GM23248 (cell line): ENCODE results near the gene ABCC10. TPM values are rescaled to one million over a fixed set of nuclear protein-coding genes. Genes with fewer than 3 reads are reported as not detected.
"Not testable (repeated sequence)": the region's sequence is repeated elsewhere in the genome, so short reads cannot be mapped to it uniquely, and the experiment has no call there.

Source experiments
- DNase-seq: peaks from one replicate; pipeline ENCODE4 v3.0.0-alpha.2; 2015
- H2AFZ ChIP-seq: fragments of 200-600 bp; sonication (generic); 2 replicates; pipeline ENCODE4 v1.6.1; 2016; ENCODE audit warnings: antibody characterized with exemption
- H3F3A ChIP-seq: fragments of 200-600 bp; sonication (generic); 2 replicates; pipeline ENCODE4 v1.6.1; 2016; ENCODE audit warnings: mild to moderate bottlenecking, antibody characterized with exemption, mixed run types; ENCODE audit not compliant: insufficient read depth
- H3K27ac ChIP-seq: fragments of 200-600 bp; sonication (generic); 2 replicates; pipeline ENCODE4 v1.5.1; 2016; ENCODE audit warnings: mild to moderate bottlenecking
- H3K27me3 ChIP-seq: fragments of 200-600 bp; sonication (generic); replicated peaks from 2 replicates; pipeline ENCODE4 v1.6.1; 2016; ENCODE audit warnings: mild to moderate bottlenecking; ENCODE audit not compliant: insufficient read depth
- H3K36me3 ChIP-seq: fragments of 200-600 bp; sonication (generic); 2 replicates; pipeline ENCODE4 v1.6.1; 2016; ENCODE audit warnings: low read depth, mild to moderate bottlenecking
- H3K4me1 ChIP-seq: fragments of 200-600 bp; sonication (generic); 2 replicates; pipeline ENCODE4 v1.6.1; 2016; ENCODE audit warnings: mild to moderate bottlenecking; ENCODE audit not compliant: insufficient read depth
- H3K4me2 ChIP-seq: fragments of 200-600 bp; sonication (generic); one replicate; pipeline ENCODE4 v1.6.1; 2016; ENCODE audit warnings: mild to moderate bottlenecking; ENCODE audit not compliant: unreplicated experiment
- H3K4me3 ChIP-seq: fragments of 200-600 bp; sonication (generic); 2 replicates; pipeline ENCODE4 v1.5.1; 2016; ENCODE audit warnings: mild to moderate bottlenecking
- H3K79me2 ChIP-seq: fragments of 200-600 bp; sonication (generic); 2 replicates; pipeline ENCODE4 v1.6.1; 2016; ENCODE audit warnings: mild to moderate bottlenecking; ENCODE audit not compliant: insufficient read depth
- H3K9ac ChIP-seq: fragments of 200-600 bp; sonication (generic); 2 replicates; pipeline ENCODE4 v1.6.1; 2016; ENCODE audit warnings: mild to moderate bottlenecking
- H3K9me2 ChIP-seq: fragments of 200-600 bp; sonication (generic); 2 replicates; pipeline ENCODE4 v1.6.1; 2016; ENCODE audit warnings: mixed run types, mild to moderate bottlenecking, moderate library complexity; ENCODE audit not compliant: insufficient read depth
- H3K9me3 ChIP-seq: fragments of 200-600 bp; sonication (generic); one replicate; pipeline ENCODE4 v1.6.1; 2017; ENCODE audit warnings: low read depth
- H4K20me1 ChIP-seq: fragments of 200-600 bp; sonication (generic); 2 replicates; pipeline ENCODE4 v1.6.0; 2016; ENCODE audit not compliant: insufficient read depth
- EZH2 ChIP-seq: fragments of 200-600 bp; sonication (generic); IDR thresholded peaks from 2 replicates; pipeline ENCODE4 v1.6.1; 2018; ENCODE audit warnings: antibody characterized with exemption, mild to moderate bottlenecking; ENCODE audit not compliant: insufficient read depth, poor library complexity, severe bottlenecking
- EZH2phosphoT487 ChIP-seq: fragments of 200-600 bp; sonication (generic); IDR thresholded peaks from 2 replicates; pipeline ENCODE4 v1.6.1; 2018; ENCODE audit warnings: antibody characterized with exemption, moderate library complexity, mild to moderate bottlenecking, low read depth; ENCODE audit not compliant: insufficient read depth
- WGBS, 2 experiments: methylation state at CpG; one replicate each; pipeline ENCODE4 v1.1.6; 2015 to 2017; ENCODE audit warnings: low lambda C conversion rate in 2 of 2, low coverage in 1 of 2; ENCODE audit errors: missing lambda C conversion rate in 2 of 2; 5-methylcytosine and 5-hydroxymethylcytosine counted together
- in situ Hi-C: fragments of 300-500 bp; cut with MboI; formaldehyde crosslinking; loops from 2 replicates; pipeline ENCODE4 v1.15.0; 2020
- polyA plus RNA-seq: library from polyadenylated mRNA; unstranded; fragments of >200 nt; fragmentation: Nextera tagmentation; extraction: Ambion mirVana; gene quantifications from 2 replicates; pipeline ENCODE4 v1.2.1, GENCODE V29; 2016
- total RNA-seq: library from RNA; depleted of rRNA; stranded (reverse); fragments of >200 nt; shearing (Covaris generic); gene quantifications from 2 replicates; pipeline ENCODE4 v1.2.3, GENCODE V29; 2014

The ABCC10 gene
- total and polyA plus RNA-seq, 2 experiments from 2014 or later: 20.0 to 21.3 TPM

DNA sequence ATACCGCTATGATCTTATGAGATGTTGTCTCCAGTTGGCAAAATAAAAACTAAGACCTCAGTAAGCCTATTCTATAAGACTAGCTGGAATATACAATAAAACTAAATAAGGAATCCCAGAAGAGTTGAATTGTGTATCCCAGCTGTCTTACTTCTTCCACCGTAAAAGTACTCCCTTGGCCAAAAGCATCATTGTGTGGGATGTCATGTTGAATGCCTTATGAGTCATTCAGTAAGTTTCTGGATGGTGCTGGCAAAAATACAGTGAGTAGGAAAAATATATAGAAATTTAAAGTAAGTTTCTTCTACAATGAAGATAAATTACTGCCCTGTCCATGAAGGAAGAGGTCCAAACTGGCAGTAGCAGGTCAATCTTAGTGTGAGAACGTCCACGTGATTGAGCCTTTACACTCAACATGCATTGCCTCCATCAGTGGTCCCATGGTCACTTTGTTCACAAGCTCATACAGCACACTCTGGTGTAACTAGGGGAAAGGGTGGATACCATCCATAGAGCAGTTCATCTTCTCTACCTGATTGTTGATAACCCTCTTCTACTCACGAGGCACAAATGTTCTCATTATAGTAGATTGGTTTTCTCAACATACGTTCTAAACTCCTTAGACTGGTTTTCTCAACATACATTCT, 44.2 kb upstream of the ABCC10 start:
- Histone ChIP-seq H3K9ac (no peak overlapping the region), H3K27ac (peak overlapping the region; percentile 9; the same call in 1 of the 2 replicates), H3K9me3 (no peaks in the 10 kb centered on the region), H3K9me2 (no peaks in the 10 kb centered on the region), H2AFZ (peak overlapping the region; percentile 22; the same call in 1 of the 2 replicates), H3K4me1 (peaks cover 11% of the 10 kb centered on the region), H3K79me2 (no peaks in the 10 kb centered on the region), H3K4me3 (no peak overlapping the region), H3K4me2 (peak overlapping the region; percentile 21), H3K36me3 (no peaks in the 10 kb centered on the region), H3F3A (peaks cover 16% of the 10 kb centered on the region; the same call in 1 of the 2 replicates), H4K20me1 (no peaks in the 10 kb centered on the region), H3K27me3 (no peaks in the 10 kb centered on the region)
- in situ Hi-C loops: no loop called here
- 71 to 73% methylated on average over 6 of the region's 6 CpGs for WGBS, 2 experiments
- TF ChIP-seq EZH2phosphoT487 (no peak), EZH2 (no peak)
- DNase-seq: peak; percentile 81

DNA sequence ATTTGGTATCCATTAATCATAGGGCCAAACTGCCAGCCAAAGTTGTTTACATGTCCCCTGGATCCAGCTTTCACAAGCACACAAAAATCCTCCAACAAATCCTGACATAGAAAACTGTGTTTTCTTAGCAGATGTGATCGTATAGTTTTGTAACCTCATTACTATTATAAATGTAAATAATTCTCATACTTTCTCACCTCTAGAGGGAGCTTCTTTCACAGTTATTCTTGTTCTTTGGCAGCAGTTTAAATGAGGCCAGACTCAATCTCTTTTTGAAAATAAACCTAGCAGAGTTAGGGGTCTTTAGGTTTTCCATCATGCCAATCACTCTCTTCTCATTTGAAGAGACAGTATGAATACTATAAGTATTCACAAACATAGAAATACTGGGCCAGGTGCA, 40.8 kb upstream of the ABCC10 start:
- Histone ChIP-seq H3K4me2 (no peak overlapping the region), H3K4me1 (peaks cover 11% of the 10 kb centered on the region), H3K9me2 (no peaks in the 10 kb centered on the region), H3F3A (peaks cover 16% of the 10 kb centered on the region; the same call in 1 of the 2 replicates), H3K9ac (no peak overlapping the region), H3K9me3 (no peaks in the 10 kb centered on the region), H3K27me3 (no peaks in the 10 kb centered on the region), H3K4me3 (no peak overlapping the region), H3K79me2 (no peaks in the 10 kb centered on the region), H3K36me3 (no peaks in the 10 kb centered on the region), H3K27ac (no peak overlapping the region), H2AFZ (no peak overlapping the region), H4K20me1 (no peaks in the 10 kb centered on the region)
- in situ Hi-C loops: no loop called here
- DNase-seq: no peak
- TF ChIP-seq EZH2phosphoT487 (no peak), EZH2 (no peak)
- 64 to 67% methylated on average over 1 of the region's 1 CpG for WGBS, 2 experiments

DNA sequence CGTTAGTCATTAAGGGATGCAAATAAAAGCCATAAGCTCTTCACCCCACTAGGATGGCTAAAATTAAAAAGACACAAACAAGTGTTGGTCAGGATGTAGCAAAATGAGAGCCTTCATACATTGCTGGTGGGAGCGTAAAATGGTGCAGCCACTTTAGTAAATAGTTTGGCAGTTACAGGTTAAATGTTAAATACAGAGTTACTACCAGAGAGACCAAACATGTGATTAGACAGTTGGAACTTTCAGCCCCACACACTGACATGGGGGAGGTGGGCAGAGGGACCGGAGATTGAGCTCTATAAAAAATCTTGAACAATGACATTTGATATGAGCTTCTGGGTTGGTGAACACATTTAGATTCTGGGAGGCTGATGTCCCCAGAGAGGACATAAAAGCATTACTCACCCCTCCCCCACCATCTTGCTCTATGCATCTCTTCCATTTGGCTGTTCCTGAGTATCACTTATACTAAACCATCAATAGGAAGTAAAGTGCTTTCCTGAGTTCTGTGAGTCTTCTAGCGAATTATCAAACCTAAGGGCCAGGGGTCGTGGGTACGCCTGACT, 37.5 kb upstream of the ABCC10 start:
- H3K27ac ChIP-seq: no peak overlapping the region
- H3F3A ChIP-seq: no peaks in the 10 kb centered on the region
- no peak for DNase-seq
- H3K36me3 ChIP-seq: no peaks in the 10 kb centered on the region
- TF ChIP-seq EZH2phosphoT487 (no peak), EZH2 (no peak)
- no peaks in the 10 kb centered on the region for H3K4me1 ChIP-seq
- H3K9ac ChIP-seq: no peak overlapping the region
- H3K9me2 ChIP-seq: no peaks in the 10 kb centered on the region
- H2AFZ ChIP-seq: no peak overlapping the region
- no peaks in the 10 kb centered on the region for H3K79me2 ChIP-seq
- in situ Hi-C loops: no loop called here
- no peaks in the 10 kb centered on the region for H3K27me3 ChIP-seq
- H4K20me1 ChIP-seq: no peaks in the 10 kb centered on the region
- no peak overlapping the region for H3K4me3 ChIP-seq
- WGBS, 2 experiments: 64 to 69% methylated on average over 6 of the region's 6 CpGs
- no peaks in the 10 kb centered on the region for H3K9me3 ChIP-seq
- no peak overlapping the region for H3K4me2 ChIP-seq

DNA sequence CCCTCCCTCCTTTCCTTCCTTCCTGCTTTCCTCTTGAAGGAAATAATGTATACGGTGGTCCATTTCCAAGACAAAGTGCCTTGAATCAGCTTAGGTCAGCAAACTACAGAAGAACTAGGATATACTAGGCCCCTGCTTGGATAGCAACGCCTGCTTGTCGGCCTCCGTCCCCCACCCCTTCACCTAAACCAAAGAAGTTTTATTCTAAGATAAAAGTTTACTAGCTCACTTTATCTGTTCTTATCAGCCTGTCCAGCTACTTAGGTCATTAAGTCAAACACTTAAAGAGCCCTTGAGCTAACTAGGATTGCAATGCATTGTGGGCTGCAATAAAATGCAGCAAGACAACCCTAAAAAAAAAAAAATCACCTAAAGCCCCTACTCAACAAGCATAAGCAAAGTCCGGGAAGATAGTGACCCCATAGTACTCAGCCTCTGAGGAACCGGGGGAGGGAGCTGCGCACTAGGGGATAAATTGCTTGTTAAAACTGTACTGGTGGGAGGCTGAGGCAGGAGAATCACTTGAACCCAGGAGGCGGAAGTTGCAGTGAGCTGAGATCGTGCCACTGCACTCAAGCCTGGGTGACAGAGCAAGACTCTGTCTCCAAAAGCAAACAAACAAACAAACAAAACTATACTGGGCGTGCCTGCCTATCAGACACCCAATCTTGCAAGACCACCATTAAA, 36.4 kb upstream of the ABCC10 start:
- H3K27me3 ChIP-seq, H3K4me3 ChIP-seq, H3K4me2 ChIP-seq, H3F3A ChIP-seq, H3K4me1 ChIP-seq, in situ Hi-C loops, H3K9ac ChIP-seq, H3K27ac ChIP-seq, H3K9me3 ChIP-seq, DNase-seq, H3K9me2 ChIP-seq, H2AFZ ChIP-seq, H4K20me1 ChIP-seq, H3K36me3 ChIP-seq, H3K79me2 ChIP-seq: not testable (repeated sequence)
- 87 to 89% methylated on average over 9 to 10 of the region's 10 CpGs for WGBS, 2 experiments
